ENCODE data around the gene FAM174C.

The FAM174C gene

DNA sequence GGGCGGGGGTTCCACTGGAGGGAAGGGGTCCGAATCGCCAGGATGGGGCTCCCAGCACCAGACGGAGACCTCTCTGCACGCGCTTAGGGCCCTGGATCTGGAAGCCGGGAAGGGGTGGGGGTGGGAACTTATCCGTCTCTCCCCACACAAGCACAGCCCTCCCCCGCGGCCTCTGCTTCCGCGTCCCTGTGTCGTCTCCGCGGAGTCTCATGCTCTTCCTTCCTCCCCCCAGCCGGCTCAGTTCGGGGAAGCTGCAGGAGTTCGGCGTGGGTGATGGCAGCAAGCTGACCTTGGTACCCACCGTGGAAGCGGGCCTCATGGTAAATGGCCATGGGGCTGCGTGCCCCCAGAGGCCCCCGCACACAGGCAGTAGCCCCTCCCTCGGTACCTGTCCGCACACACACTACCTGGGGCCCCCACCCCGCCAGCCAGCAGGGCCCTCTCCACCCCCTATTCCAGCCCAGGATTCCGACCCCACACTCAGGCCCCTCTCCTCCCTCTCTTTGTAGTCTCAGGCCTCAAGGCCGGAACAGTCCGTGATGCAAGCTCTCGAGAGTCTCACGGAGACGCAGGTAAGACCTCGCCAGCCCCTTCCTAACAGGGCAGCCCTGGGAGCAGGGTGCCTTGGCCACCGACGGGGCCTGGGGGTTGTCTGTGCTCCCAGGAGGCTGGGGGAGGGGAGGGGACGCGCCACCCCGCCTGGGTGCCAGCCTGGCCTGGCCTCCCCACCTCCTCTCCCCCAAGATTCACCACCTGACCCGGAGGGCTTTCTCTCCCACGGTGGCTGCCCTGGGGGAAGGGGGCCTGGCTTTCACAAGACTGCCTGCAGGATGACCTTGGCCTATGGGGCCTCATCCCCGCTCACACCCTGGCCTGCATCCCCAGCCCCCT, 23.8 kb upstream of the FAM174C start:
- DNase-seq: peak; percentile 25

DNA sequence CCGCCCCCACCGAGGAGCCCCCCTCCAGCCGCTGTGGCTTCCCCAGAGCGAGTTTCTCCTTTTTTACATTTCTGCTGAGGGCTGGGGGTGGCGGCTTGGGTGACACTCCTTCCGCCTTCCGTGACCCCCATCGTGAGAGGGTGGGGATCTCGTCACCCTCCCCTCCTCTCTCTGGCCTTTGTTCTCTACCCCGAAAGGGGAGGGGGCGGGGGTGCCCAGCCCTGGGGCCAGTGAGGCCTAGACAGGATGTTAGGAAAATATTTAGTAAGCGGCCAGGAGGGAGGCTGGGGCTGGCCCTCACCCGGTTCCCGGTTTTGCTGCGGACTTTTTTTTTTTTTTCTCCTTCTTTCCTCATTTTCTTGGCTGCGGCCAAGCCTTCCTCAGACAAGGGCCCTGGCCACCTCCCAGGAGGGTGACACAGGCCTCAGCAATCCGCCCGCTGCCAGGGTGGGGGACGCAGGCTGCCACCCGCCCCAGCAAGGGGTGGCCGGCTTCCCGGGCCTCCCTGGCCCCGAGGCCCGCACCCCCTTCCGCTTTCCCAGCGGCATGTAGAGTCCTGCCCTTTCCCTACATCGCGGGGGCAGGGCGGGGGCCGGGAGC, 23.0 kb upstream of the FAM174C start:
- DNase-seq: no peak

DNA sequence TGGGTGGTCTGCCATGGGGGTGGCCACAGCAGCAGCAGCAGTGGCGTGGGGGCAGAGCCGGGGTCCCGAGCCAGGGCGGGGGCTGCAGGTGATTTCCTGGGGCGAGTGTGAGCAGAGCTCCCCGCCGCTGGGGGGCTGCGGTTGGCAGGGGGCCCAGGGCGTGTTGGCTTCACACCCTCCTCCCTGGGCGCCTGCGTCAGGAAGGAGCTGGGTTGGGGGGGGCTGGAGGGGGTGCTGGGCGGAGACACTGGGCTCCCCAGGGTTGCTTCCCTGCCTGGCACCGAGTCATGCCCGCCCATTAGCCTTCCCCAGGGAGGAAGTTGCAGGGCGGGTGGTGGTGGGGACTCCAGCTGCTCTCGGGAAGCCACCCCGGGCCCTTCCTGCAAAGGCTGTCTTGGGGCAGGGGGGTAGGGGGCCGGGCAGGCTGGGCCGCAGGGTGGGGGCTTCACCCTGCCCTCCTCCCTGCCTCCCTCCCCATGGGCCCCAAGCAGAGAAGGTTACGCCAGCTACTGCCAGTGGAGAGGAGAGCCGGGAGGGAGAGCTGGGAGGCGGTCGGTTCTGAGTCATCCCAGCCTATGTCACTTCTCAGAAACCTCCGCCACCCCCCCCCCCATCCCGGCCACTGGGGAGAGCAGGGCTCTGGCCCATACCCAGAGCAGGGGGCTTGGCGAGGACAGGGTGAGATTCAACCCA, 22.4 kb upstream of the FAM174C start:
- DNase-seq: peak; percentile 51

DNA sequence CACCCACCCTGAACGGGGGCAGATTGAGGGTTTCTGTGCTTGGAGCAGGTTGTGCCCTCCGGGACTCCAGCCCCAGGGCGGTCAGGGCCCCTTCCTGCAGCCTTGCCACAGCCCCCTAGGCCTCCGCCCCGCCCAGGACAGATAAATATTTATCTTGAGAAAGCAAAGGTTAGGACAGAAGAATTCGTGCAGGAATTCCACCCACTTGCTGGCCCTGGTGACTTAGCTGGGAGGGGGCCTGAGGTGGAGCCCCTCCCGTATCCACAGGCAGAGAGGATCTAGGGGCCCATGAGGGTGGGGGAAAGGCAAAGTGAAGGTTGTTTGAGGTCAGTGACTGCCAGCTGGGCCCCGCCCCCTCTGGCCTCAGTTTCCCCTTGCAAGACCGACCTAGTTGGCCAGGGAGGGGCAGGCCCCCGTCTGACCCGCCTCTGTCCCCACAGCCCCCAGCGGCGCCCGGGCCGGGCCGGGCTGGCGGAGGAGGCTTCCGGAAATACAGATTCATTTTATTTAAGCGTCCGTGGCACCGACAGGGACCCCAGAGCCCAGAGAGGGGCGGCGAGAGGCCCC, 21.7 kb upstream of the FAM174C start:
- no peak for DNase-seq

DNA sequence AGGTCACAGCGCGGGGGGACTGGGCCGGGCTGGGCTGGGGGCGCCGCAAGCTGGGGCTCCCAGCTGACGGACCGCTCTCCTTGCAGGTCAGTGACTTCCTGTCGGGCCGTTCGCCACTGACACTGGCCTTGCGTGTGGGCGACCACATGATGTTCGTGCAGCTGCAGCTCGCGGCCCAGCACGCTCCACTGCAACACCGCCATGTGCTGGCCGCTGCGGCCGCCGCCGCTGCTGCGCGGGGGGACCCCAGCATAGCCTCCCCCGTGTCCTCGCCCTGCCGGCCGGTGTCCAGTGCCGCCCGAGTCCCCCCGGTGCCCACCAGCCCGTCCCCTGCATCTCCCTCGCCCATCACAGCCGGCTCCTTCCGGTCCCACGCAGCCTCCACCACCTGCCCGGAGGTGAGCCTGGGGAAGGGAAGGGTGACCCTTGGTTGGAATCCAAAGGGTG, 21.2 kb upstream of the FAM174C start:
- no peak for DNase-seq

DNA sequence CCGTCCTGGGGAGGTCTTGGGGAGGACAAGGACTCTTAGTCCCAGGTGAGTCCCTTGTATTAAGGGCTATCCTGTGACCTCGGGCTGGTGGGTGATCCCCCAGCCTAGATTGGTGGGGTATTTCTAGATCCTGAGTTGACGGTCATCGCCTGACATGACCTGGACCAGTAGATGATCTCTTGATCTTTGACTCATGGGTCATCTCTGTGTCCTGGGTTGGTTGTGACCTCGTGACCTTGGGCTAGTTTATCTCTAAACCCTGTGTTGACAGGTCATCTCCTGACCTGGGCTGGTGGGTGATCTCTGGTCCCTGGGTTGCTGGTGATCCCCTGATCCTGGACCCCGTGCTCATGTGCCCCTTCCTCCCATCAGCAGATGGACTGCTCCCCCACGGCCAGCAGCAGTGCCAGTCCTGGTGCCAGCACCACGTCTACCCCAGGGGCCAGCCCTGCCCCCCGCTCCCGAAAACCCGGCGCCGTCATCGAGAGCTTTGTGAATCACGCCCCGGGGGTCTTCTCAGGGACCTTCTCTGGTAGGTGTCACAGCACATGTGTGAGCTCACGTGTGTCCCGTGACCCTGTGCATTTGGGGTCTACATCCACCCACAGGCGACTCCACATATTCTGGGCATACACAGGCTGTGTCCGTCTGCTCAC, 20.7 kb upstream of the FAM174C start:
- DNase-seq: no peak

DNA sequence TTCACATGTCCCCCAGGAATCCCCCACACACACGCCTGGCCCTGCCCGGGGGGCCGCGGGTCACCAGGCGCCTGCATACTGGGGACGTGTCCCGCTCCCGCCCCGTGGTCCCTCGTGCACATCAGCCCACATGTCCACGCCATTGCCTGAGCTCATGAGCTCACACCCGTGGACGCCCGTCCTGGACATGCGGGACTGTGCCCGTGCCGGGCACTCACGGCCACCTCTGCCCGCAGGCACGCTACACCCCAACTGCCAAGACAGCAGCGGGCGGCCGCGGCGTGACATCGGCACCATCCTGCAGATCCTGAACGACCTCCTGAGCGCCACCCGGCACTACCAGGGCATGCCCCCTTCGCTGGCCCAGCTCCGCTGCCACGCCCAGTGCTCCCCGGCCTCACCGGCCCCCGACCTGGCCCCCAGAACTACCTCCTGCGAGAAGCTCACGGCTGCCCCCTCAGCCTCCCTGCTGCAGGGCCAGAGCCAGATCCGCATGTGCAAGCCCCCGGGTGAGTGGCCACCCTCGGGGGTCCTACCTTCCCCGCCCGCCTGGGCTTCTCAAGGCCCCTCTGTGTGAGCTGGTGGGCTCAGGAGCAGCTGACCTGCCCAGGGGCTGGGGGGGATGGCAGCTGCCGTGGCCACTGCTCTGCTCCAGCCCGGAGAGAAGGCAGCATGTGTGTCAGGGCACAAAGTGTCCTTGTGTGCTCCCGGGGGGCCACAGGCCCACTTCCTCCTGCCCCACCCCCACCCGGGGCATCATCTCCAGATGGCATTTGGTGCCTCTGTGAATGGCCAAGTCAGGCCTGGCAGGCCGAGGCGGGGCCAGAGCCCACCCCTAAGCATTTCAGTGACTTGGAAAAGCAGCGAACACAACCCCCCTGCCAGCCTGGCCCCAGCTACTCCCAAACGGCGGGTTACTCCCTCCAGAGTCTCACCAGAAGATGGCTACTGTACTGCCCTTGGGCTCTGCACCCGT, 19.9 kb upstream of the FAM174C start:
- no peak for DNase-seq

DNA sequence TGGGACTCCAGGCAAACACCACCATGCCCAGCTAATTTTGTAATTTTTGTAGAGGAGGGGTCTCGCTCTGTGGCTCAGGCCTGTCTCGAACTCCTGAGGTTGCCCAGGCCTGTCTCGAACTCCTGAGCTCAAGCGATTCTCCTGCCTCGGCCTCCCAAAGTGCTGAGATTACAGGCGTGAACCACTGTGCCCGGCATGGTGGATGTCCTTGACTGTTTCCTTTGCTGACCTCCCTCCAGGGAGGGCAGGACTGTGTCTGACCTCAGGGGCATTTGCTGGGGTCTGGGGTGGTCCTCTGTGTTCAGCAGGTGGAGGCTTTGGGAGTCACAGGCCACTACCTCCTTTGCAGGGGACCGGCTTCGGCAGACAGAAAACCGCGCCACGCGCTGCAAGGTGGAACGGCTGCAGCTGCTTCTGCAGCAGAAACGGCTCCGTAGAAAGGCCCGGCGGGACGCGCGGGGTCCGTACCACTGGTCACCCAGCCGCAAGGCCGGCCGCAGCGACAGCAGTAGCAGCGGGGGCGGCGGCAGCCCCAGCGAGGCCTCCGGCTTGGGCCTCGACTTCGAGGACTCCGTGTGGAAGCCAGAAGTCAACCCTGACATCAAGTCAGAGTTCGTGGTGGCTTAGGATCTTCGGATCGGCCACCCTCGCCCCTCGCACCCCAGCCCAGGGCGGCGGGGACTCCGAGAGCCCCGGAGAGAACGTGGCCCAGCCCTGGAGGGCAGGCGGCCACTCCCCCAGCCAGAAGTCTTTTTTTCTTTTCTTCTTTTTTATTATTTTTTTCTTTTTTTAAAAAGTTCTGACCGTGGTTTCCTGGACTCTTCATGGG, 18.5 kb upstream of the FAM174C start:
- DNase-seq: no peak

DNA sequence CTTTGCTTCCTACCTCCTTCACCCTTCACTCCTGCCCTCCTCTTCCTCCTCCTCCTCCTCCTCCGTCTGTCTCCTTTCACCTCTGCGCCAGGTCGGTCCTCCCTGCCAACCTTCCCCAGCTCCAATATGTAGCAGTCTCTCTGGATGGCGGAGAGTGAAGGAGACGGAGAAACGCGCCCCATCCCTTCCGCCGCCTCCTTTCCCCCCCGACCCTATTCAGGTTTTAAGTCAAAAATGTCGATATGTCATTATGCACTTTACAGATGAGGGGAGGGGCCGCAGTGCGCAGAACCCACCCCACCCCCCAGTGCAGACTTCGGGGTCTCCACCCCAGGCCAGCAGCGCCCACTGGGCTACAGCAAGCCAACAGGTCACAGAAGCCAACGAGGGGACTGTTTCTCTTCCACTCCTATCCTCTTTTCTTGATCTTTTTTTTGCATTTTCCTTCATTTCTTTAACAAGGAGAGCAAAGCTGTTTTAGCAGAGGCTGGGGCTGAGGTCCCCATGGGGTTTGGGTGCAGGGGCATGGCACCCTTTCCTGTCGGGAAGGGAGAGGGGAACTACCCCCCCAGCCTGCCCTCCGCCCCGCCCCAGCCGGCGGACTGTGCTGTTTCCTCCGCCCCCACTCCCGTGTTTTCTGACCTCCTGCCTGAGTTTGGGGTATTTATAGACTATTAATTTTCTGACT, 17.7 kb upstream of the FAM174C start:
- no peak for DNase-seq

DNA sequence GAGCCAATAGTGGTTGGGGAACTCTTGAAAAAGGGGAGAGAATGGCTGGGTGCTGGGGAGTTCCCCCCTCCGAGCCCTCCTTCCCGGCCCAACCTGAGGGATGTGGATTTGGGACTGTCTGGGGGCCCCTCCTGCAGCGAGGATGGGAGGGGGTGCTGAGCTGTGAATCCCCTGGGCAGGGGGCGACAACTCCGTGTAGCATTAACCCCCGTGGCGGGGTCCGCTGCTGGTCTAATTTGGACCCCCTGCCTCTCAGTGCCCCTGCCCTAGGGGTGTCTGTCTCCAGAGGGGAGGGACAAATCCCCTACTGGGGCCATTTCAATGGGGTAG, 17.2 kb upstream of the FAM174C start:
- no peak for DNase-seq

DNA sequence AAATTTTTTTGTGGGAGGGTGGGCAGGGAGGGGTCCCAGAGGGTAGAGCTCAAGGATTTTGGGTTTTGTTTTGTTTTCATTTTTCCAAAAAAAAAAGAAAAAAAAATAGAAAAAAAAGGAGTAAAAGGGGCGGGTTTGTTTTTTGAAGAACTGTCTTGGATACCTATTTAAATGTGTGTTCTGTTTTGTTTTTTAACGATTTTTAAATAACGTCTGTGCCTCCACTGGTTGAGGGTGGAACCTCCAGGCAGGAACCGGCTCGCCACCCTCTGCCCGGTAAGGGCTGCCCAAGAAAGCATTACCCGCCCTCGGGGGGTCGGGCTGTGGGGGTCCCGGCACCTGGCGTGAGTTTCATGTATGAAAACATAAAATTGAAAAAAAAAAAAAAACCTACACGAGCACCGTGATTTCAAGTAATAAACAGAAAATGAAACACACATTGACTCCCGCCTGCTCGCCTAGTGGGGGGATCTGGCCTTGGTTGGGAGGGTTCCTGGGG, 16.6 kb upstream of the FAM174C start:
- DNase-seq: no peak

DNA sequence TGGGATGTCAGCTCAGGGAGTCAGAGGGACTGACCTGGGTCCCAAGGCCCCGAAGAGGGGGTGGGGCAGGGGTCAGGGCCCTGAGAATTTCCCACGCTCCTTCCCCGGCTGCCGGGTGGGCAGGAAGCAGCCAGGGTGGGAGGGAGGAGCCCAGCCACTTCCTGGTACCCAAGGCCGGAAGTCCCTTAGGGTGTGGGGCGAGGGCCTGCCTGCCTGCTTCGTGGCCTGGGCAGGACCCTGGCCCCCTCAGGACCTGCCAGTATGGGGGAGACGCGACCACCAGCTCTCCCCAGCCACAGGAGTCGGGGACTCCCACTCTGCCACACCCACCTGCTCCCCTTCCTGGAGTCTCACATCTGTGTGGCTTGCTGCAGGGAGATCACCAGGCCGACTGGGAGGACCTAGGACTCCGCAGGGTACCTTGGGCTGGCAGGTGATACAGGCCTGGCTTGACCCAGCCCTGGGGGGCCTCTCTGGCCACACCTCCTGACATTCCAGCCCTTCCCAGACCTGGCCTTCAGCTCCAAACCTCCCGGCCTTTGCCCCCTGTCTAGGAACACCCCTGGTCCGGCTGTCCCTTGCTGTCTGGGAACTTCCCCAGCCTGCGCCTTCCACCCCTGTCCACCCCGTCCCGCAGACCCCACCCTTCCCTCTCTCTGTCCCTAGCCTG, 16.0 kb upstream of the FAM174C start:
- no peak for DNase-seq

DNA sequence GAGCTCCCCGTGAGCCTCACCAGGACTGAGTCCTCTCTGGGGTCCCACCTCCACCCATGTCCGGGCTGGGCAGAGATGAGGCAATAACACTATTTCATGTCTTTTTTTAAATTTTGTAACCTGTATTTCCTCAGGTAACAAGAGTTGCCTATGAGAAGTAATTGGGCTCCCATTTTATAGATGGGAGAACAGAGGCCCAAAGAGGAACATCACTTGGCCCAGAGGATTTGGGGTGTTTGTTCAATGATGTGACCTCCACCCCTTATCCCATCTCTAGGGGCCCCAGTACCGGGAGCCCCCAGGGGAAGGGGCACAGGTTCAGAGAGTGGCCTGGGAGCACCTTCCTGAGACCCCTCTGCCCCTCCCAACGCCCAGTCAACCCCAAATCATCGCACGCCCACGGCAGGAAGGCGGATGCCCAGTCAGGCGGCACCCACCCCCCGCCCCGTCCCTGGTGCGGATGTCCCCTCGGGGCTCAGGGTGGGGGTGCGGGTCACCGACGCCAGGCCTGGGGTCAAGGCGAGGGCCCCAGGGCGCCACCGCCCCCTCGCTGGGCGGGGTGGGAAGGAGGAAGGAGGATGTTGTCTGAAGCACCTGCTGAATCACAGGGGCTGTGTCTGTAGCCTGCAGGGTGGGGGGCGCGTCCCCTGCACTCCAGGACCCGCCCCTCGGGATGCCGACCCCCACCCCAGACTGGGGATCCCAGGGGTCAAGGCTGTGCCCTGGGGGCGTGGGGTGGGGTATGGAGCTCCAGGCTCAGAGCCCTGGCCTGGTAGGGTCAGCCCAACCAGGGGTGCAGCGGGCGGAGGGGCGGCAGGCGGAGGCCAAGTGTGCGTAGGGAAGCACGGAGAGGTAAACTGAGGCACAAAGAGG, 15.2 kb upstream of the FAM174C start:
- no peak for DNase-seq

DNA sequence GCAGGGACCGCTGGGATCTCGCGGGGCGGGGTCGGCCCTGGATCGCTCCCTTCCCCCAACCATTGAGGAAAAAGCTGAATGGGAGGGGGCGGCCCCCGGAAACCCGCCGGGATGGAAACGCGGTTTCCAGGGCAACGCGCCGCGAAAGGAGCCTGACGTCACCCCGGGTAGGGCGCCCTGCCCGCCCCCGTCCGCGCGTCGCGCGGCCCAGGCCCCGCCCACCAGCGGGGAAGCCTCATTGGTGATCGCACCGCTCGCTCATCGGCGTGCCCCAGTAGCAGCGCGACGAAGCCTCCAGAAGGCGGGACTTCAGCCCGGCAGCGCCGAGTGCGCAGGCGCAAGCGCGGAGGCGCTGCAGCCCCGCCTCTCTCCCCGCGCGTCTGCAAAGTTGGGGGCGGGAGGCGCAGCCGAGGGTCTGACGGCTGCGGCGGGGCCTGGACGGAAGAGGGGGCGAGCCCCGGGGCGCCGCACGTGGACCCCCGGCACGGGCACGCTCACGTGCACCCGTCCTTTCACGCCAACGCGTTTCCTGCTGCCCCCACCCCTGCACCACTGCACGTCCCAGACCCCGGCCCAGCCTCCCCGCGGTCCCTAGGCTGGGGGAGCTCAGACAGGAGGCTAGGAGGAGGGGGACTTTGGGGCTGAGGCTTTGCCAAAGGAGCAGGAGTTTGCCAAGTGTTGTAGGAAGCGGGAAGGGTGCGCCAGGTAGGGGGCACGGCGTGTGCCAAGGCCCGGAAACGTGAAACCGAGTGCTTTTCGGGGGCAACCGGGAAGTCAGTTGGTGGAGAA, 14.4 kb upstream of the FAM174C start:
- DNase-seq: peak; percentile 93

DNA sequence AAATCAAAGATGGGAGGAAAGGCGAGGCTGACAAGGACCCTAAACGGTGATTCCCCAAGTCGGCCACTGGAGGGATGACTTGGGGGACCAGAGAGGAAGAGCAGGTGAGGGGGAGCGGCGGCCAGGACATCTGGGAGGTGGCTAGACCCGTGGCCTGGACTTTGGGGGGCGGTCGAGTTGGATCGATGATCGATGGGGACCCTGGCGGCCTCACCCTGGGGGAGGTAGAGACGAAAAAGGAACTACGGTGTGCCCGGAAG, 13.9 kb upstream of the FAM174C start:
- no peak for DNase-seq

DNA sequence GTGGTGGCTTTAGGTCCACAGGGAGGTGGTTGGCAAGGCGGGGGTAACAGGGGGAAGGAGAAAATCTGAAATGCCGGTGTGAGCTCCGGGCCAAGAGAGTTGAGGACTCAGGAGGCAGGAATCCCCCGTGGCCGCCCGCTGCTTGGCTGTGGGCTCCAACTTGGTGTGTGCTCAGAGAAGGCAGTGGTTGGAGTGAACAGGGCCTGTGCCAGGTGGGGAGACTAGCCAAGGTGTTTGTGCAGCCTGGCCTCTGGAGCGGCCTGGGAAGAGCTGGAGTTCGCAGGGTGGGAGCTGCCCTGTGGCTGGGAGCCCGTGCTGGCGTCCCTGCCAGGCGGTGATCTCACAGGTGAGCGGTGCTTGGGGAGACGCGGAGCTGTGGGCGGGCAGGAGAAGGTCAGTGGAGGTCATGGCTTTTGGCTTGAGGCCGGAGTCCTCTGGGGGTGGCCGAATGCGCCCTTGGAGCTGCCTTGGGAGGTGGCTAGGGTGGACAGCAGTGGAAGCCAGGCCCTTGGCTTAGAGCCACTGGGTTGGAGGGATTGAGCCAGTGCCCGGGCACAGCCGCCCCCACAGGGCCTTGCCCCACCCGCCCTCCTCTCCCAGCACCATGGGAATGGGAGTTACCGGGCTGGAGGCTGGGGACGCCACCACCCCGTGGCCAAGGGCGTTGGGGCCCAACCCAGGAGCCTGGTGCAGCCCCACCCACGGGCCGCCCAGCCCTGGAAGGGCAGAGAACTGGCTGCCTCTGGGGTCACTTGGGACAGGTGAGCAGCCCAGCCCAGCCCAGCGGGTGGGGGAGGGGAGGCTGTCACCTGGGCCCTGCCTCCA, 13.3 kb upstream of the FAM174C start:
- peak; percentile 57 for DNase-seq

DNA sequence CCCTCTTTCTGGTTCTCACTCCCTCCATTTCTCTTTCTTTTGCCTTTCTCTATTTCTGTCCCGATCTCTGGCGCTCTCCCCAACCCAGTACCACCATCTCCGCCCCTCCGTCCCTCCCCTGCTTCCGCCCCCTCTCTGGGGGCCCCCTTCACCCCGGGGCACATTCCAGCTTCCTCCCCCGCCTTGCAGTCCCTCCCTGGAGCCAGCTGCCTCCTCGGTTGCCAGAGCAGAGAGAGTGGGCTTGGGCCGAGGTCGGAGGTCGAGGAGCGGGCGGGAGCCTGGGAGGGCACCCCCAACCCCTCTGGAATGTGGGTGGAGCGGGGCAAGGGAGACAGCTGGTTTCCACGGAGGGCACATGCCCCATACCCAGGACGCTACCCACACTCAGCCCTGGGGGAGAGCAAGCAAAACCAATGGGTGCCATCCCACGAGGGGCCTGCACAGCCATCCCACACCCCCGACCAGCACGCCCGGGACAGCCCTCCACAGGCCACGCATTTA, 12.7 kb upstream of the FAM174C start:
- no peak for DNase-seq

All from NCI-H1092 treated with DMSO at 0.1 percent for 48 hours (cell line).